Trophoblast cell (in vitro differentiated cells and primary cell): ENCODE measurements around the gene ZNF830.
"Not testable (repeated sequence)": the region's sequence is repeated elsewhere in the genome, so short reads cannot be mapped to it uniquely, and the experiment has no call there.

Experiments
- DNase-seq, 2 donors: peaks; one replicate each; pipeline ENCODE4 v3.0.0-alpha.2; 2016
- H2AFZ ChIP-seq: 2 replicates; pipeline ENCODE4 v1.6.1; 2013; ENCODE audit warnings: low read length, moderate library complexity, mild to moderate bottlenecking; ENCODE audit not compliant: insufficient read depth, poor library complexity
- H2AK5ac ChIP-seq: 2 replicates; pipeline ENCODE4 v1.6.1; 2013; ENCODE audit warnings: mild to moderate bottlenecking, low read length
- H2BK120ac ChIP-seq: 2 replicates; pipeline ENCODE4 v1.6.1; 2013; ENCODE audit warnings: low read length, mild to moderate bottlenecking, moderate library complexity; ENCODE audit not compliant: insufficient read depth, poor library complexity
- H2BK12ac ChIP-seq: 2 replicates; pipeline ENCODE4 v1.6.1; 2013; ENCODE audit warnings: mild to moderate bottlenecking, low read length, moderate library complexity
- H2BK5ac ChIP-seq: 2 replicates; pipeline ENCODE4 v1.6.1; 2013; ENCODE audit warnings: low read length, low read depth, moderate library complexity, mild to moderate bottlenecking; ENCODE audit not compliant: poor library complexity
- H3K14ac ChIP-seq: 2 replicates; pipeline ENCODE4 v1.6.1; 2013; ENCODE audit warnings: mild to moderate bottlenecking, low read length
- H3K18ac ChIP-seq: 2 replicates; pipeline ENCODE4 v1.6.1; 2013; ENCODE audit warnings: mild to moderate bottlenecking, low read length
- H3K23ac ChIP-seq: 2 replicates; pipeline ENCODE4 v1.6.1; 2013; ENCODE audit warnings: low read length
- H3K27ac ChIP-seq: 2 replicates; pipeline ENCODE4 v1.5.1; 2013; ENCODE audit warnings: low read depth, mild to moderate bottlenecking, inconsistent platforms, low read length, moderate library complexity
- H3K27me3 ChIP-seq: 2 replicates; pipeline ENCODE4 v1.6.1; 2013; ENCODE audit warnings: inconsistent platforms, mild to moderate bottlenecking, low read length, moderate library complexity; ENCODE audit not compliant: insufficient read depth
- H3K36me3 ChIP-seq, 2 experiments: 1 replicate in 1 of 2; 2 replicates in 1 of 2; pipeline ENCODE4 v1.6.1; 2013; ENCODE audit warnings: low read length in 2 of 2, mild to moderate bottlenecking in 2 of 2, moderate library complexity in 1 of 2; ENCODE audit not compliant: insufficient read depth in 2 of 2, control insufficient read depth in 1 of 2
- H3K4ac ChIP-seq: 2 replicates; pipeline ENCODE4 v1.6.1; 2013; ENCODE audit warnings: low read depth, mild to moderate bottlenecking, low read length, moderate library complexity
- H3K4me1 ChIP-seq, 2 experiments: 1 replicate in 1 of 2; 2 replicates in 1 of 2; pipeline ENCODE4 v1.6.1; 2013; ENCODE audit warnings: low read length in 2 of 2, mild to moderate bottlenecking in 2 of 2, moderate library complexity in 1 of 2; ENCODE audit not compliant: insufficient read depth in 2 of 2, control insufficient read depth in 1 of 2
- H3K4me2 ChIP-seq: 2 replicates; pipeline ENCODE4 v1.6.1; 2013; ENCODE audit warnings: inconsistent platforms, mild to moderate bottlenecking, low read length, moderate library complexity
- H3K4me3 ChIP-seq: 2 replicates; pipeline ENCODE4 v1.5.1; 2013; ENCODE audit warnings: mild to moderate bottlenecking, low read depth, low read length, inconsistent platforms
- H3K79me1 ChIP-seq: one replicate; pipeline ENCODE4 v1.6.1; 2013; ENCODE audit warnings: low read length
- H3K79me2 ChIP-seq: 2 replicates; pipeline ENCODE4 v1.6.1; 2013; ENCODE audit warnings: low read length, mild to moderate bottlenecking; ENCODE audit not compliant: control insufficient read depth, insufficient read depth, poor library complexity
- H3K9ac ChIP-seq: 2 replicates; pipeline ENCODE4 v1.6.1; 2013; ENCODE audit warnings: mild to moderate bottlenecking, low read length
- H3K9me3 ChIP-seq: 2 replicates; pipeline ENCODE4 v1.6.1; 2013; ENCODE audit warnings: low read depth, mild to moderate bottlenecking, control low read depth, inconsistent platforms, low read length; ENCODE audit not compliant: insufficient read depth
- H4K12ac ChIP-seq: 2 replicates; pipeline ENCODE4 v1.6.1; 2013; ENCODE audit warnings: low read depth, mild to moderate bottlenecking, low read length, moderate library complexity
- H4K8ac ChIP-seq: 2 replicates; pipeline ENCODE4 v1.6.1; 2013; ENCODE audit warnings: low read depth, mild to moderate bottlenecking, low read length, moderate library complexity
- H4K91ac ChIP-seq: one replicate; pipeline ENCODE4 v1.6.1; 2013; ENCODE audit warnings: low read depth, mild to moderate bottlenecking, low read length, moderate library complexity
- WGBS: extraction: QIAGEN DNeasy Blood & Tissue Kit; methylation state at CpG from one replicate; pipeline ENCODE4 v1.1.7; 2013; ENCODE audit warnings: missing lambda C conversion rate; ENCODE audit not compliant: insufficient read length, insufficient coverage; ENCODE audit errors: extremely low coverage; 5-methylcytosine and 5-hydroxymethylcytosine counted together

Gene ZNF830

DNA sequence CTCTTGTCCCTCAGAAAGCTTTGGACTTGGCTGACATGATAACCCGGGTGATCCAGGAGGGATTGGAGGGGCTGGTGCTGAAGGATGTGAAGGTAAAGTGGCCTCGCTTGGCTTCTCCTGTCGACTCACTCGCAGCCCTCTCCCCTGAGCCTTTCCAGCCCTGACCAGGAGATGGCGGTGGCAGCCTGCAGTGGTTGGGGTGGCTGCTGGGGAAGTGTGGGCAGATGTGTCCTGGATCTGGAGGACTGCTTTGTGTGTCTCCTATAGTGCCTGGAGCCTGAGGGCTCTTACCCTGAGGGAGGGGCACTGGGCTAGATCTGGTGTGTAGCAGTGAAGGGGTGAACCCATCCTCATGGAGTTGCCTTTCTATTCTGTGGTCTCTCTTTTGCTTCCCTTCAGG lies 36.9 kb downstream of the ZNF830 start:
- DNase-seq: peak; percentile 43 to 63
- H3K14ac ChIP-seq: no peak overlapping the region
- H3K9me3 ChIP-seq: no peaks in the 10 kb centered on the region
- H3K4me2 ChIP-seq: no peak overlapping the region
- H3K79me1 ChIP-seq: no peaks in the 10 kb centered on the region
- H3K79me2 ChIP-seq: no peaks in the 10 kb centered on the region
- no peak overlapping the region for H2BK5ac ChIP-seq
- no peak overlapping the region for H2BK12ac ChIP-seq
- H3K23ac ChIP-seq: no peak overlapping the region
- no peaks in the 10 kb centered on the region for H3K27me3 ChIP-seq
- no peak overlapping the region for H3K4me3 ChIP-seq
- no CpG with 5 or more reads among the region's 5 CpGs for WGBS
- H3K4me1 ChIP-seq: peaks cover 0 to 3% of the 10 kb centered on the region in 2 experiments
- no peak overlapping the region for H4K8ac ChIP-seq
- no peak overlapping the region for H3K9ac ChIP-seq
- H2AFZ ChIP-seq: no peak overlapping the region
- H4K12ac ChIP-seq: no peak overlapping the region
- no peak overlapping the region for H3K27ac ChIP-seq
- H4K91ac ChIP-seq: no peak overlapping the region
- H3K4ac ChIP-seq: no peak overlapping the region
- H3K18ac ChIP-seq: no peak overlapping the region
- peaks cover 55 to 83% of the 10 kb centered on the region in 2 experiments for H3K36me3 ChIP-seq
- no peak overlapping the region for H2BK120ac ChIP-seq
- no peak overlapping the region for H2AK5ac ChIP-seq

DNA sequence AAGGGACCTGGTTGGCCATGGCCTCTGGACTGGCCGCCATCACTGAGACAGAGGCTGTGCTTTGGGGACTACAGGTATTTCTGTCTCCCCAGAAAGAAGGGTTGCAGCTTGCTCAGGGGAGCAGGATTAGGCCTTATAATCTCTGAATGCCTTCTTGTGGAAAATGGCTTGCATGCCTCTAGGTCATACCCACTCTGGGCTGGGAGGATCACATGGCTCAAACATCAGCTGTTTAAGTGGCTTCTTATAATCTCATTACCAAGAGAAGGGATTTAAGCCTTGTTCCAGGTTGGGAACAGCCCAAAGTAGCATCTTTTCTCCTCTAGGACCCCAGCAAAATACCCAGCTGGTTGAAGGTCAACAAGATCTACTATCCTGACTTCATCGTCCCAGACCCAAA lies 38.1 kb downstream of the ZNF830 start:
- no peak overlapping the region for H2BK120ac ChIP-seq
- no peak overlapping the region for H3K4ac ChIP-seq
- no peak overlapping the region for H3K14ac ChIP-seq
- H3K18ac ChIP-seq: no peak overlapping the region
- no peak overlapping the region for H4K91ac ChIP-seq
- WGBS: no CpG with 5 or more reads among the region's 2 CpGs
- H3K4me1 ChIP-seq: peaks cover 0 to 3% of the 10 kb centered on the region in 2 experiments
- peaks cover 60 to 84% of the 10 kb centered on the region in 2 experiments for H3K36me3 ChIP-seq
- no peak overlapping the region for H3K23ac ChIP-seq
- H3K9ac ChIP-seq: no peak overlapping the region
- H3K79me1 ChIP-seq: no peaks in the 10 kb centered on the region
- H3K4me3 ChIP-seq: no peak overlapping the region
- no peak overlapping the region for H3K27ac ChIP-seq
- H3K9me3 ChIP-seq: no peaks in the 10 kb centered on the region
- DNase-seq: no peak
- no peak overlapping the region for H2AFZ ChIP-seq
- H2BK12ac ChIP-seq: no peak overlapping the region
- no peak overlapping the region for H4K8ac ChIP-seq
- no peaks in the 10 kb centered on the region for H3K79me2 ChIP-seq
- no peak overlapping the region for H4K12ac ChIP-seq
- no peak overlapping the region for H3K4me2 ChIP-seq
- no peak overlapping the region for H2BK5ac ChIP-seq
- no peak overlapping the region for H2AK5ac ChIP-seq
- H3K27me3 ChIP-seq: no peaks in the 10 kb centered on the region

DNA sequence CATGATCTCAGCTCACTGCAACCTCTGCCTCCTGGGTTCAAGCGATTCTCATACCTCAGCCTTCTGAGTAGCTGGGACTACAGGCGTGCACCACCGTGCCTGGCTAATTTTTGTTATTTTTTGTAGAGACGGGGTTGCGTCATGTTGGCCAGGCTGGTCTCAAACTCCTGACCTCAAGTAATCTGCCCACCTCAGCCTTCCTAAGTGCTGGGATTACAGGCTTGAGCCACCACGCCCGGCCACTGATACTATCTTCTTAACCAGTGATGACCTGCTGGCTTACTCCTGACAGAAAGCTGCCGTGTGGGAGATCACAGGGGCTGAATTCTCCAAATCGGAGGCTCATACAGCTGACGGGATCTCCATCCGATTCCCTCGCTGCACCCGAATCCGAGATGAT lies 39.6 kb downstream of the ZNF830 start:
- H2BK5ac ChIP-seq, H2BK12ac ChIP-seq, H4K12ac ChIP-seq, H2BK120ac ChIP-seq, H3K14ac ChIP-seq, H2AK5ac ChIP-seq, H3K9me3 ChIP-seq, H3K4me2 ChIP-seq, H3K18ac ChIP-seq, H3K4me1 ChIP-seq, DNase-seq, H3K4me3 ChIP-seq, H3K4ac ChIP-seq, H3K9ac ChIP-seq, H3K23ac ChIP-seq, H3K27me3 ChIP-seq, H3K79me2 ChIP-seq, H3K27ac ChIP-seq, H2AFZ ChIP-seq, H3K79me1 ChIP-seq, H4K8ac ChIP-seq, H4K91ac ChIP-seq: not testable (repeated sequence)
- peaks cover 51 to 75% of the 10 kb centered on the region in 2 experiments for H3K36me3 ChIP-seq
- no CpG with 5 or more reads among the region's 14 CpGs for WGBS

DNA sequence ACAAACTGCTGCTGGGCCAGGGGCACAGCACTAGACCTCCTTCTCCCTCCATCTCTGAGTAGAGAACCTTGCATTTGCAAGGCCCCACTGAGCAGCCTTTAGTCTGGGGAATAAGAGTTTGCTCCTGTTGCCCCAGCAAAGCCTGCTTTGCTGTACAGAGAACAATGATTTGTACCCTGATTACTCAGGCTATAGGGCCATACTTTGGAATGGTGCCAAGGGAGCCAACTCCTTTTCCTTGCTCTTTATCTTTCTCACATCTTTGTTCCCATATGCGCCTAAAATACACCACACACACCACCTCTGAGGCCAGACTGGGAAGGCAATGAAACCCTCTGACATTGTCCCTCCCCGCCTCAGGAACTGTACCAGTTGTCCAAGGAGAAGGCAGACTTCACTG lies 40.2 kb downstream of the ZNF830 start:
- Histone ChIP-seq H4K8ac (no peak overlapping the region), H3K79me2 (no peaks in the 10 kb centered on the region), H3K4ac (no peak overlapping the region), H3K23ac (no peak overlapping the region), H3K4me2 (no peak overlapping the region), H3K27me3 (no peaks in the 10 kb centered on the region), H4K12ac (no peak overlapping the region), H3K14ac (no peak overlapping the region), H2AFZ (no peak overlapping the region), H4K91ac (no peak overlapping the region), H3K18ac (no peak overlapping the region), H2AK5ac (no peak overlapping the region), H2BK5ac (no peak overlapping the region), H3K9me3 (no peaks in the 10 kb centered on the region), H3K27ac (no peak overlapping the region), H2BK12ac (no peak overlapping the region), H3K36me3 (peaks cover 50 to 69% of the 10 kb centered on the region in 2 experiments), H2BK120ac (no peak overlapping the region), H3K79me1 (no peaks in the 10 kb centered on the region), H3K4me1 (peaks cover 0 to 3% of the 10 kb centered on the region in 2 experiments), H3K9ac (no peak overlapping the region), H3K4me3 (no peak overlapping the region)
- no peak for DNase-seq
- no CpG with 5 or more reads among the region's 2 CpGs for WGBS
